ENCODE data around the gene IL23A.

DNA sequence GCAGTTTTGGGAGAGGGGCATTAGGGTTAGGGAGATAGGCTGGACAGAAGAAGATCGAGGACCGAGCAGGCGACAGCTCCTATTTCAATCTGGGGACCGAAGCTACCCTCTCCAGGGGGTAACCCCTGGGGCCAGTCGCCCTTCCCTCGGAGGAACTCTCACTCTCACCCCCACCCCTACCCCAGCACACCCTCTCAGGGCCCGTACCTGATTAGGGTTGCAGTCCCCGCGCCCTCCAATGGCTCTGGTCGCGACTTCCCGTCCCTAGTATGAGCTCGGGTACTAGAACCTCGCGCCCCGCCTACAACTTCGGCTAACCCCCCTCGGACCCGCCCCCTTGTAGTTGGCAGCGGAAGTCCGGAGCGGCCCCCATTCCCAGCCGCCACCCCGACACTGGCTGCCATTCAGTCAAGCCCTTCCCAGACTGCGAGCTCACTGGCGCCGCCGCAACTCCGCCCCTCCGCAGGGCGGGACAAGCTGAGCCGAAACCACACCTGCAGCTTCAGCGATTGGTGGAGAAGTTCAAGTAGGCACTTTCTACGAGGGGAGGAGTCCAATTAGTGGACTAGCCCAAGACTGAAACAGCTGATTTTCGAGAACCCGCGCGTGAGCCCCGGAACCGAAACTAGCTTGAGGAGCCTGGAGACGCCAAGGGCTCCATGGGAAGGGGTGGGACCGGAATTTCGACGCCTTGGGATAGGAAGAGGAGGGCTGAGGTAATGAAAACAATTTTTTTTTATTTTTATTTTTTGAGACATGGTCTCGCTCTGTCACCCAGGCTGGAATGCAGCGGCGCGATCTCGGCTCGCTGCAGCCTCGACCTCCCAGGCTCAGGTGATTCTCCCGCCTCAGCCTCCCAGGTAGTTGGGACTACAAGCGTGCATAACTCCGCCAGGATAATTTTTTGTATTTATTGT, 21.4 kb downstream of the IL23A start, which contains the start of gene STAT2:
- TF ChIP-seq GATA3 (IDR thresholded peaks at IDR 0.05; ENCODE audit: low read depth, low read length), result no peak
- no peak for TF ChIP-seq GATA2 (IDR thresholded peaks at IDR 0.05; ENCODE audit: low read depth, low read length)

Measured in SH-SY5Y (cell line).